Measurements from ENCODE around the gene OR51A7.
"Not testable (repeated sequence)": the region's sequence is repeated elsewhere in the genome, so short reads cannot be mapped to it uniquely, and the experiment has no call there.

OR51A7 gene, protein sequence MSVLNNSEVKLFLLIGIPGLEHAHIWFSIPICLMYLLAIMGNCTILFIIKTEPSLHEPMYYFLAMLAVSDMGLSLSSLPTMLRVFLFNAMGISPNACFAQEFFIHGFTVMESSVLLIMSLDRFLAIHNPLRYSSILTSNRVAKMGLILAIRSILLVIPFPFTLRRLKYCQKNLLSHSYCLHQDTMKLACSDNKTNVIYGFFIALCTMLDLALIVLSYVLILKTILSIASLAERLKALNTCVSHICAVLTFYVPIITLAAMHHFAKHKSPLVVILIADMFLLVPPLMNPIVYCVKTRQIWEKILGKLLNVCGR

DNA sequence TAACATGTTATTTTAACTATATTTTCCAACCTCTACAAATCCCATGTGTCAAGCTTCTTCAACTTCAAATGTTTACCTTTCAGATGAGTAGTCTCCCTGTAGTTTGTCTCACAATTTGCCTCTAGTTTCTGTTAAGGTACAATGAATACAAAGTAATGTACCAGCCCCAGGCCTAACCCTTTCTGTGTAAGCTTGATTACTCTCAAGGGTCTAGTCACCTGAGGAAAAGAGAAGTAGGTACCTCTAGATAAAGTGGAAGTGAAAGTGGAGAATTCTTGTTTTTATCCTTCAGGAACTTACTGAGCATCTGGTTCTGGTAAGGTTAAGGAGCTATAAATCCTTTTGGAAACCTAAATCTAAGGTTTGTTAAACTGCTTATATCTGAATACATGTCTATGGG is at the start of gene OR51A7:
OR51A7 (plus strand) TSS at position 300 of the 400 bp plus-strand sequence. CDS start 3,587 bp downstream, outside the sequence.
- no peak for DNase-seq (ENCODE audit: low read depth in 4 of 4, low spot score in 1 of 4)

DNA sequence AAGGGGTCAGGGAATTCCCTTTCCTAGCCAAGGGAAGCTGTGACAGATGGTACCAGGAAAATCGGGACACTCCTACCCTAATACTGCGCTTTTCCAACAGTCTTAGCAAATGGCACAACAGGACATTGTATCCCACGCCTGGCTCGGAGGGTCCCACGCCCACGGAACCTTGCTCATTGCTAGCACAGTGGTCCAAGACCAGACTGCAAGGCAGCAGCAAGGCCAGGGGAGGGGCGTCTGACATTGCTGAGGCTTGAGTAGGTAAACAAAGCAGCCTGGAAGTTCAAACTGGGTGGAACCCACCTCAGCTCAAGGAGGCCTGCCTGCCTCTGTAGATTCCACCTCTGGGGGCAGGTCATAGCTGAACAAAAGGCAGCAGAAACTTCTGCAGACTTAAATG is 49.3 kb upstream of the OR51A7 start:
- not testable (repeated sequence) for DNase-seq (ENCODE audit: low read depth in 4 of 4, low spot score in 1 of 4)

DNA sequence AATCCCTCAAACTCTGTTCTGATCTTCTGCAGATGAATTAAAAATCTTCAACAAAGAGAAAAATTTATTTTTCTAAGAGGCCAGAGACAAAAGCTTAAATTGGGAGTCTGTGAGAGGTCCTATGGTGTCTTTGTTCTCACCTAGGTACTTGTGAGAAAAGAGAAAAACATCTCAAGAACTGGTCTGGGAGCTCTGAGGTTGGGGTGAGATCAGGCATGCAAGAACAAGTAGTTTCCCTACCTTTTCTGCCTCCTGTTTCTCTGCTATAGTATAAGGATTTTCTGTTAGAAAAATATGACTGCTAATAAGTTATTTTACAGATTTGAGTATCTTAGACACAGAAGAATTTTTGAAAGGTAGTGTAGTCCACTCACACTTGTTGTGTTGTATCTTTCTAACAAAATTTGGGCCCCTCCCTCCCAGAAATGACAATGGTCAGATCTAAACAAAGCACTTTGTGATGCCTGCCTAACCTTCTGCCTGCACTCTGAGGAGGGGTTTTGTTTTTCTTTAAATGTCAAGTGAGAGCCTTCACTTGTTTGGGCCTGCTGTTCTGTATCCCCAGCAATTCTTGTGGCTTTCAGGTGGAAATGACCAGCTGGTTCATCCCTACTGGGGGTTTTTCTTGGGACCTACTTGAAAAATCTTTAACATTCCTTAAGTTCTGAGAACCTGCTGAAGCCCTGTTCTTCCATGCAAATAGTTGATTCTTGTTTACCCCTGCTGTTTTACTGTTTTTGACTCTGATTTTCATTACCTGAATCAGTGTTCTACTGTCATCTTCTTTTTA is 40.9 kb upstream of the OR51A7 start:
- DNase-seq (ENCODE audit: low read depth in 4 of 4, low spot score in 1 of 4): no peak

DNA sequence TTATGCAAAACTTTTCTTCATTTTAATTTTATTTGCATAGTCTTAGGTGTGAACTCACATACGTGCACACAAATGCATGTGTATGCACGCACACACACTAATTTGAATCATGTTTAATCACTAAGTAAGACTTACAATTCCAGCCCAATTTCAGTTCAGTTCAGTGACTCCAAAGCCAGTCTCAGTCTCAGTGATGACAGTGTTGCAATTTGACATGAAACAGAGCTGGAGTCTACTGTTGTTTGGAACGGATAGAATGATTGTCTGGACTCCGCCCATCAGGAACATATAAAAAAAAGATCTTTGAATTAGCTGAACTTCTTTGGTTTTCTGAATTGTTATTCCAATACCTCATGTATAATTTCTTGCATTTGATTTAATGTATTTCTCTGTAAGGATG is 39.7 kb upstream of the OR51A7 start:
- DNase-seq (ENCODE audit: low read depth in 4 of 4, low spot score in 1 of 4): no peak

DNA sequence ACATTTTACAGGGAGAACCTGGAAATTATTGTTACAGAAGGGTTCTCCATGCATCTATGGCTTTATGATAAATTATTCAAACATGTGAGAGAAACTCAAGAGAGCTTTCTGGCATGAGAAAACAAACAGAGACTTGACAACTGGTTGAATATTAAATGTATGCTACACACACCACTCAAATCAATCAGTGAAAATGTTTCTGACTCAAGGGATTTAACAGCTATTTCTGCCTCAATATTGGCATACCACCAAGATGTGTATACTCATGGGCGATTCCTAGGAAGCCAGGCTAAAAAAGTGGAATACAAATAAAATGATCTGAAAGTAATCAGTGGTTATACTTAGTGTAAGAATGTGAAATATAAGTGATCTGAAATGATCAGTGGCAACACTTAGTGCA is 37.7 kb upstream of the OR51A7 start:
- DNase-seq (ENCODE audit: low read depth in 4 of 4, low spot score in 1 of 4): no peak

DNA sequence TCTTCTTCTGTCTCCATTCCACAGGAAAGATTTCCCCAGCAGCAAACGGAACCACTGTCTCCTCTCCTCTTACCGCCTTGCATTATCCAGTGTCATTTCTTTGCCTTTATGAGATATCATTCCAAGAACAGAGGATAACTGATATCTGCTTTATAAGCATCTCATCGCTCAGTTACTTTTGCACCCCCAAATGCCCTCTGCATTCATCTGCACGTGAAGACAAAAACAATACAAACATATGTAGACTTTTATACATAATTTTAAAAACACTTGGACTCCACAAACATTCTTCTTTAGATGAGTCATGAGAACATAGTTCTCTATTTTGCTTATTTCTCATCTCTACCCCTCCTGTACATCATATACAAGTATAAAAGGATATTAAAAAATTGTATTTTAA is 22.4 kb upstream of the OR51A7 start:
- no peak for DNase-seq (ENCODE audit: low read depth in 4 of 4, low spot score in 1 of 4)

DNA sequence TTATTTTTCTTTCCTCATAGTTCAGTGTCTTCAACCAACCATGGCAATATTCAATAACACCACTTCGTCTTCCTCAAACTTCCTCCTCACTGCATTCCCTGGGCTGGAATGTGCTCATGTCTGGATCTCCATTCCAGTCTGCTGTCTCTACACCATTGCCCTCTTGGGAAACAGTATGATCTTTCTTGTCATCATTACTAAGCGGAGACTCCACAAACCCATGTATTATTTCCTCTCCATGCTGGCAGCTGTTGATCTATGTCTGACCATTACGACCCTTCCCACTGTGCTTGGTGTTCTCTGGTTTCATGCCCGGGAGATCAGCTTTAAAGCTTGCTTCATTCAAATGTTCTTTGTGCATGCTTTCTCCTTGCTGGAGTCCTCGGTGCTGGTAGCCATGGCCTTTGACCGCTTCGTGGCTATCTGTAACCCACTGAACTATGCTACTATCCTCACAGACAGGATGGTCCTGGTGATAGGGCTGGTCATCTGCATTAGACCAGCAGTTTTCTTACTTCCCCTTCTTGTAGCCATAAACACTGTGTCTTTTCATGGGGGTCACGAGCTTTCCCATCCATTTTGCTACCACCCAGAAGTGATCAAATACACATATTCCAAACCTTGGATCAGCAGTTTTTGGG is 21.6 kb upstream of the OR51A7 start, which contains the start of gene OR51T1:
OR51T1 (plus strand) TSS at position 41 of the 641 bp plus-strand sequence; CDS start at position 41, 0 bp downstream.
- DNase-seq (ENCODE audit: low read depth in 4 of 4, low spot score in 1 of 4): no peak

DNA sequence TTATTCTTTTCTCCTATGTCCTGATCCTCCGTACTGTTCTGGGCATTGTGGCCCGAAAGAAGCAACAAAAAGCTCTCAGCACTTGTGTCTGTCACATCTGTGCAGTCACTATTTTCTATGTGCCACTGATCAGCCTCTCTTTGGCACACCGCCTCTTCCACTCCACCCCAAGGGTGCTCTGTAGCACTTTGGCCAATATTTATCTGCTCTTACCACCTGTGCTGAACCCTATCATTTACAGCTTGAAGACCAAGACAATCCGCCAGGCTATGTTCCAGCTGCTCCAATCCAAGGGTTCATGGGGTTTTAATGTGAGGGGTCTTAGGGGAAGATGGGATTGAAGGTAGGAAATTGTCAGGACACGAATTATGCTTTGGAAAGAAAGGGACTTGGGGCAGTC is 21.0 kb upstream of the OR51A7 start:
- DNase-seq (ENCODE audit: low read depth in 4 of 4, low spot score in 1 of 4): no peak

DNA sequence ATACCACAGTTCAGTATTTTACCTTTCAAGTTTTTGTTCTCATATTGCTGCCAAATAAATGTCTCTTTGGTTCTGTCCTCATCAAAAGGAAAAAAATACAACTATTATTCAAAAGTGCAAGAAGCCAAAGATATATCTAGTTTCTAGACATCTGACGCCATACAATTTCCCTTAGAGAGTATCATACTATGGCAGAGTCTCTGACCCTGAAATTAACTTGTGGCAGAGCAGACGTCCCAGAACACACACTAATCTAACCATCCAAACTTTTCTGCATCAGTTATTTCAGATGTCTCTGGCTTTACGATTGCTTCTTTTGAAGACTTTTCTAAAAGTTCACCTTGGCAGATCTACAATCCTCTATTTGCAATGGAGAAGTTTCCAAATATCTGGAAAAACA is 19.2 kb upstream of the OR51A7 start:
- DNase-seq (ENCODE audit: low read depth in 4 of 4, low spot score in 1 of 4): no peak

DNA sequence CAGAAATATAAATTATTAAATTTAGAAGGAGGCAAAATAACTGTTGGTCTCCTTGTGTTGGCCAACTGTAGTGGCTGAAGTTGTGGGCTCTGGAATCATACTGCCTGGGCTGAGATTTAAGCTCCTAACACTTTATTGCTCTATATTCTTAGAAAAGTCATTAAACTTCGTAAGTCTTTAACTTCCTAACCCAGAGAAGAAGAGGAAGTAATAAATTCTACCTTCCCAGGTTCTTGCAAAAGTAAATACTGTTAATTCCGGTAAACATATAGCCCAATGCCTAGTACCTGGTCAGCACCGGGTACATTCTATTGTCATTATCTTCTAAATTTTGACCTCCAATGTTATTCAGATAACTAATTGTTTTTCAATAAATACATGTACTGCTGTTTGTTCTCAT is 17.4 kb upstream of the OR51A7 start:
- no peak for DNase-seq (ENCODE audit: low read depth in 4 of 4, low spot score in 1 of 4)

DNA sequence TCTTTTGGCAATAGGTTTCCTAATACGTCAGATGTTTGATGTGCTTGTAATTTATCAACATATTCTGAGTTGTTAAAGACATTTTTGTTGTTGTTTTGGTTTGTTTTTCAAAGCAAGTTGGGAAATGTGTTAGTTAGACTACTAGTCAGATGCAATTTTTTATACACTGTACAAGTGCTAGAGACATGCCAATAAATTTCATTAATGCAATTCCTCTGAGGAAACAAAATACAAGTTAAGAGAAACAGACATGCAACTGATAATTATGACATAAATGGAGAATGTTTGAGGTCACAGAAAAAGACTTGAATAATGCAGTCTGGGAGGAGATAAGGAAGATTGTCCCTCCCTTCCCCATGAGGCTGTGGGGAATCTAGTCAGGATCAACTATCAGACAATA is 16.0 kb upstream of the OR51A7 start:
- no peak for DNase-seq (ENCODE audit: low read depth in 4 of 4, low spot score in 1 of 4)

DNA sequence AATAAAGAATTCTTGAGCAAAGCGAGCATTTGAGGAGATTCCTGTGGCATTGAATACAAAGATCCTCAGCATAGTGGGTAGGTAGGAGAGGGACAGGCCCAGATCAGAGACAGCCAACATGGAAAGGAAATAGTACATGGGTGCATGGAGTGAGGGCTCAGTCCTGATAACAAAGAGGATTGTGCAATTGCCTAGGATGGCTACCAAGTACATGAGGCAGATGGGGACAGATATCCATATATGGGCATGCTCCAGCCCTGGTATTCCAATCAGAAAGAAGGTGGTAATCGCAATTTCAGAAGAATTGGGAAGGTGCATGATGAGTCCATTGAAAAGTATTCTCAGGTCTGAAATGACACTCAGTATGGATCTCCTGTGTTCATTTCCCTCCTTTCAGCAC is 13.3 kb upstream of the OR51A7 start:
- DNase-seq (ENCODE audit: low read depth in 4 of 4, low spot score in 1 of 4): no peak

DNA sequence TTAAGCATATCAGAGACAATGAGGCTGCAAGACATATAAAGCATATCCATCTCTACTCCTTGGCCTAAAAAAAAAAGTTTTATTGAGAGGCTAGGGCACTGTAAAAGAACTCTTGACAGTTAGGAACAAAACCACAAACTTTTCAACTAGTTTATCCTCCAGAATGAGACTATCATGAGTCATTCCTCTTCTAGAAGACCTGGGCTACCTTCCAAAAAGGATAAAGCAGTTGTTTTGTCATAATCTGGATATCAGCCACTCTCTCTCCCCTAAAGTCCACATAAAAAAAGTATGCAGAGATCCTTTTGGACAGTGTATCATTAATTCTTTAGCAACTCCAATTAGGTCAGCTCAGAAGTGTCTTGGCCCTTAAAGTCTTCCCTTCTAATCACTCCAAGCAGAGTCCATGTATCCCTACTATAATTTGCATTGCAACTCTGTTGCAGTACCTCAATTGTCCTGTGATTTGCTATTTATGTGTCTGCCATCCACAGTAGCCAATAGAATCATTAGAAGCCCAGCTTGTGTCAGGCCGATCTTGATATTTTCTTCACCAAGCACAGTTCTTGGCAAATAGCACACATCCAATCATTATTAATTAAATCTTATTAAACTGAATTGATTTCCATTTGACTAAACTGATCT is 11.5 kb upstream of the OR51A7 start:
- no peak for DNase-seq (ENCODE audit: low read depth in 4 of 4, low spot score in 1 of 4)

DNA sequence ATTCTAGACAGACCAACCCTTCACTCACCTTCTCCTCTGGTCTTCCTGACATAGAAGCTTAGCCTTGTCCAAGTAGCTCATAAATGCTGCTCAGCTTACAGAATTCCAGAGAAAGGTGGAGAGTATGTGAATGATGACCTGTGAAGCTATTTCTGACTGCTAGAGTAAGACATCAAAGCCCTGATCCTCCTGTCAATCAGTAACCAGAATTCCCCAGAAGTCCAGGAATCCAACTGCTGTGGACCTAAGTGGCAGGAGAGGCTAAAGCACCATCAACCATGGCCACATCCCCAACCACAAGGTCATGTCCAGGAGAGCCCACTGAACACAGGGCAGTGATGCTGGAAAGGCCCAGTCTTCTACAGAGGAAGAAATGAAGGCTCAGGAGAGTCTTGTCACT is 13.0 kb downstream of the OR51A7 start:
- DNase-seq (ENCODE audit: low read depth in 4 of 4, low spot score in 1 of 4): no peak

DNA sequence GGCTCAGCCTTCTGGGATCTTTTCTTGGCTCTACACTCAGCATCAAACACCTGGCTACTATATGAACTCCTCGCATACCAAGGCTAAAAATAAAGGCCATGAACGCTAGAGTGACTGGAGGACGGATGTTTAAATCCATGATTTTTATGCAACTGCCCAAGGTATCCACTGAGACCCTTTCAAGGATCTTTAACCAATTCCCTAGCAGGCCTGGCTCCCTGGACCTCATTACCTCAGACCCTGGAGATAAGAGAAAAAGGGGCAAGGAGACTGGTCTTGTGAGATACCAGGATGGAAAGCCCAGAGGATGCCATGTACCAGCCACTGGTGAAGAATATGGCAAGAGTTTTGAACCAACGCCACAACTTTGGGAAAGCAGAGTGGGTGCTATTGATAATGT is 15.7 kb downstream of the OR51A7 start, which contains the start of gene OR51G2:
OR51G2 (minus strand) TSS at position 101 of the 400 bp plus-strand sequence. CDS start 3,687 bp downstream, outside the sequence.
- no peak for DNase-seq (ENCODE audit: low read depth in 4 of 4, low spot score in 1 of 4)

DNA sequence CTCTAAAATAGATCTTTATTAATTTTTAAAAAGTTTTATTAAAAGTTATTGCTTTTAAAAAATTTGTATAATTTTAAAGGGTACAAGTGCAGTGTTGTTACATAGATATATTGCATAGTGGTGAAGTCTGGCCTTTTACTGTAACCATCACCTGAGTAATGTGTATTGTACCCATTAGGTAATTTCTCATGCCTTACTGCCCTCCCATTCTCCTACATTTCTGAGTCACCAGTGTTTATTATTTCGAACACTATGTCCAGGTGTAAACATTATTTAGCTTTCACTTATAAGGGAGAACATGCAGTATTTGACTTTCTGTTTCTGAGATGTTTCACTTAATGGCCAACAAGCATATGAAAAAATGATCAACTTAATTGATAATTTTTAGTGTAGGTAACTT is 18.2 kb downstream of the OR51A7 start:
- DNase-seq (ENCODE audit: low read depth in 4 of 4, low spot score in 1 of 4): no peak

DNA sequence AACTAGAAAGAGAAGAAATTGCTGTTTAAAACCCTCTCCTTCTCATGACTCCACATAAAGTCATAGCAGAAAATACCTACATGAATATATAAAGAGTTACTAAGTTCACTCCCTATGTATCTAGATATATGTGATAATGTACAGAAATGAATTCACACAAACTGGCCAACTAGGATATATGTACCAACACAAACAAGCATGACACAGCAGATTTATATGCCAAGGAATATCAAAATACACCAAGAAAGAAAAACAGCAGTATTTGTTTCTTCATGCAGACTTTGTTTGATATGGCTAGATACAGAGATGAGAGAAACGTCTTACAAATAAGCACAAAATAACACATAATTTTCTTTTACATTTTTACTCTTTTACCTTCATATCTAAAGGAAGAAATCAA is 18.7 kb downstream of the OR51A7 start:
- no peak for DNase-seq (ENCODE audit: low read depth in 4 of 4, low spot score in 1 of 4)

DNA sequence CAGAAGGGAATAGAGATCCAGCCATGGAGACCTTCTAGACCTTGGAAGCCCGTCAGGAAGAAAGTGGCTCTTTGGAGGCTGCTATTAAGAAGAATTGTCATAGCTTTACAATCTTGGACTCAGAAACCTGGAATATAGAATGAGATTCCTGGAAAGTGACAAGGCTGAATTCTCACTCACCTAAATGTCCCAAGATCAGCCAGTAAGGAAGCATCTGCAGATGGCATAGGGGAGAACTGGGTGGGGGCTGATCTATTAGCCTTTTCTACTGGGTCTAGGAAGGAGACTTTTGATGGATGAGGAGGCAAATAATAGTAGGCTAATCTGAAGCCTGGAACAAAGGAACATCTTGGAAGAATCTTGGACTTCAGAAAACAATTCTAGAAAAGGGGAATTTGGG is 20.7 kb downstream of the OR51A7 start, which contains the start of gene OR51G1:
OR51G1 (minus strand) TSS at position 101 of the 400 bp plus-strand sequence; CDS start at position 101, 0 bp downstream.
- no peak for DNase-seq (ENCODE audit: low read depth in 4 of 4, low spot score in 1 of 4)

DNA sequence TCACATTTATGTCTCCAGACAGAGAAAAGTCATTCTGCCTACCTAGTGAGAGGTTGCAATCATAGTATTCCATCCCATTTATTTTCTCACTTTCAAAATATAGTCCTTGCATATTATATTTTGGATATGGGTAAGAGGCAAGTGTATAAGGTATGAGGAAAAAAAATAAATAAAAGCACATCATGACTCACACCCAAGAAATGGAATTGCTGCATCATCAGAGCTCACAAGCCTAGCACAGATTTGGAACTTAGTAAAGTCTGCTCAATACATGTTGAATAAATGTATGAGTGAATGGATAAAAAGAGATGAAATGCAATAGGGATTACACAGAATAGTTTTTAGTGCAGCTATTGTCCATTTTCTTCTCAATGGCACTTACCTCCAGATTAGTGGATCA is 23.0 kb downstream of the OR51A7 start:
- no peak for DNase-seq (ENCODE audit: low read depth in 4 of 4, low spot score in 1 of 4)

DNA sequence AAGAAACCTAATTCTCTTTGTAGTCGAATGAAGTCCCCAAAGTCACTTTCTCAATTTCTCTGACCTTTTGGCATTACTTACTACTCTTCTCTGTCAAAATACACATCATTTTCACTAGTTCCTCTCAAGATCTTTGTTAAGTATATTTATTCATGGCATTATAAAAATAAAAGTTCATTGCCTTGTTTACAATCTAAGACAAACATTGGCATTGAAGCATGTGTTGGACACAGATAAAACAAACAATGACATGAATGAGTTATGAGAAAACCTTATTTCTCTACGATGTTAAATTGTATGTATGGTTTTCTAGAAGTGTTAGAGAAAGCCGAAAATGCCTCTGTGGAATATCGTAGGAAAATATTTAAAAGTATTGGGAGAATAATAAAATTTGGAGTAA is 29.2 kb downstream of the OR51A7 start:
- no peak for DNase-seq (ENCODE audit: low read depth in 4 of 4, low spot score in 1 of 4)

DNA sequence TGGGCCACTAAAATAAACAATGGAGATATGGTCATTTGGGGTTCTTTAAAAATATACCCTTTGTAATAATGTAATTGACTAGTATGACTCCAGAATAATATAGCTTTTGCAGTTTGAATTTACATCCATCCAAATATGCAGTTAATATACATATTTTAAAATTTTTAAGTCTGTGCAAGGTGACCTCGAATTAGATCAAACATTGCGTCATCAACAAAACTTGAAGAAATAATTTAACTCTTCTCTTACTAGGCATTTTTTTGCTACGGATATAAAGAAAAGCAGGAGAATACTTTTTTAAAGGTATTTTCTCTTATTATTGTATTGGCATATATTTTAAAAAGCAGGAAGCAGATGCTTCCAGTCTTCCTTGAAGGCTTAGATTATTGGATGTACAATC is 33.2 kb downstream of the OR51A7 start:
- no peak for DNase-seq (ENCODE audit: low read depth in 4 of 4, low spot score in 1 of 4)
